HG02610 (cell line): ENCODE results near the gene ATP6V0D1.
A peak's percentile ranks its signal among the peaks of the same experiment; 100 is the strongest.
"Not testable (repeated sequence)": the region's sequence is repeated elsewhere in the genome, so short reads cannot be mapped to it uniquely, and the experiment has no call there.

Experiments
- ATAC-seq: cut with Tn5 transposase; IDR thresholded peaks from one replicate; pipeline ENCODE4 v1.9.1; 2021; ENCODE audit warnings: mild to moderate bottlenecking, moderate library complexity; ENCODE audit not compliant: unreplicated experiment

The ATP6V0D1 gene

DNA sequence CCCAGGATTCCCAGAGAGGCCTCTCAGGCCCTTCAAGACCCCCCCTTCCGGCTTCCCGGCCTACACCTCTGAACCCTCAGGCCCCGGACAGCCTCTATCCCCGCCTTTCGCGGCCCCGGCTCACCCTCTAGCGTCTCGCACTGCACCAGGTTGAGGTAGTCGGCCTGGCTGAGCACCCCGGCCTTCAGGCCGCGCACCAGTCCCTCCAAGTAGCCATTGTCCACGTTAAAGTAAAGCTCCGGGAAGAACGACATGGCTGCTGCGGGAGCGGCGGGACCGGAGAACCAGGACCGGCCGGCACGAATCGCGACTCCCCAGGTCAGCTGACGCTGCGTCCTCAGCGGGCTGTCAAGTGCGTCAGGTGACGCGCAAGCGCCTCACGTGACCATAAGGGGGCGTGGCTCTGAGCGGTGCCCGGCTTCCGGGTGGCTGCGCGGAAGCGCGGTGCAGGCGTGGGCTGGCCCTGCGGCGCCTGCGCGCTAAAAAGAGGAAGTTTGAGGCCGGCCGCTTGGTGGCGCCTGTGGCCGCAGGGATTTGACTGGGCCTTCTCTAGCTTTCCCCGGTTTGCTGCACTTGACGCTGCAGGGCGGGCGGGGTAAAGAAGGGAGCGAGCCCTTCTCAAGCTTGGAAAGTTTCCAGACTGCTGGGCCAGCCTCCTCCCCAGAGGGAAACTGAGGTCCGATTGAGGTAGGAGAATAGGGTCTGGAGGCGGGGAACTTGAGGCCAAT lies at the start of gene ATP6V0D1:
Gene ATP6V0D1 (minus strand): TSS at position 325 of the 728 bp plus-strand sequence. CDS start 71 bp downstream, at position 254.
- ATAC-seq: peak; percentile 92

DNA sequence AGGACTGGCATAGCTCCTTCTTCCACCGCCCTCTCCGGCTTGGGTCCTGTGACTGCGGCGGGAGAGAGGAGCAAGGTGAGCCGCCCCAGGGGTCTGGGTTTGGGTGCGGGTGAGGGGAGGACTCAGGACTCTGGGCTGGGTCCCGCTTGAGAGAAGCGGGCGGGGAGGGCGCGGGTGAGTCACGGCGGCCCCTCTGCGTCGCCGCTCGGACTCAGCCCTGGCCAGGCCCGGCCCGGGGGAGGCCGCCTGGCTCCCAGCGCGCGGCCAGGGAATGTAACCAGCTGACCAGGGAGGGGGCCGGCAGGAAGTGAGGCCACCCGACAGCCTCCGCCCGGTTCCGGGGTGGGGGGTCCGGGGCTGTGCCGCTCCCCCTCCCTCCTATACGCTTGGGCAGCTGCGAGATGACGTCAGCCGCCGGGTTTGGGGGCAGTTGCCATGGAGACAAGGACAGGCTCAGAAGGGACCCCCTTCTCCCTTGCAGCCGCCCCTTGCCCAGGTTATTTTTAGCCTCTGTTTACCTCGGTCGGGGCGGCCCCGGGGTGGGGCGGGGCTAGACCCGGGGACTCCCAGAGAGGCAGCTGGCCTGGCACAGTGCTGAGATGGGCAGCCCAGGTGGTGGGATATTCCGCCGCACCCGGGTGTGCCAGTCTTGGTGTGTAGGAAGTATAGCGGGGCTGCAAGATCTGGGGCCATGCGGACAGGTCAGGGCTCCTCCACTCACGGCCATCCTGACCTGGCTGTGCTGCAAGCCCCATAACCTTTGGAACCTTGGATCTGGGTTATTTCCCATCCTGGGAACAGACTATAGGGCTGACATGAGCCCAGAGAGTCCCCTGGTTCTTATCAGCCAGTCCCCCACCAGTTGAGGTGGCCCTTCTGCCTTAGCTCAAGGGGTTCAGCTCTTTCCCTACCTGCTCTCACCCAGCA lies 49.3 kb upstream of the ATP6V0D1 start:
- no peak for ATAC-seq

DNA sequence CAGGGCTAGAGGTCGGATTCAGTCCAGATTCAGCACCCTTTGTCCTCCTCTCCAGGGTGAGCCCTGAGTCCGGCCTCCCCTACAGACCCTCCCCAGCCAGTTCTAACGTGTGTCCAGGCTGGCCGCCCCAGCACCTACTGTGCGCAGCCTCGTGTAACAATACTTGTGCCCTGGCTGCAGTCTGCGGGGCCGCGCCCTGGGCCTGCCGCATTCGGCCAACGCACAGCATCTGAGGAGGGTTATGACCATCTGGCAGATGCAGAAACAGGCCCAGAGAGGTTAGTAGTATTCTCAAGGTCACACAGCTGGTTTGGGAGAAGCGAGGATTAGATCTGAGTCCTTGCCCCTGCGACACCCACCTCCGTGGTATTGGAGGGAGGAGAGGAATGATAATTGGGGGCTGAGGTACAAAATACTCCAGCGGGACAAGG lies 48.6 kb upstream of the ATP6V0D1 start:
- no peak for ATAC-seq

DNA sequence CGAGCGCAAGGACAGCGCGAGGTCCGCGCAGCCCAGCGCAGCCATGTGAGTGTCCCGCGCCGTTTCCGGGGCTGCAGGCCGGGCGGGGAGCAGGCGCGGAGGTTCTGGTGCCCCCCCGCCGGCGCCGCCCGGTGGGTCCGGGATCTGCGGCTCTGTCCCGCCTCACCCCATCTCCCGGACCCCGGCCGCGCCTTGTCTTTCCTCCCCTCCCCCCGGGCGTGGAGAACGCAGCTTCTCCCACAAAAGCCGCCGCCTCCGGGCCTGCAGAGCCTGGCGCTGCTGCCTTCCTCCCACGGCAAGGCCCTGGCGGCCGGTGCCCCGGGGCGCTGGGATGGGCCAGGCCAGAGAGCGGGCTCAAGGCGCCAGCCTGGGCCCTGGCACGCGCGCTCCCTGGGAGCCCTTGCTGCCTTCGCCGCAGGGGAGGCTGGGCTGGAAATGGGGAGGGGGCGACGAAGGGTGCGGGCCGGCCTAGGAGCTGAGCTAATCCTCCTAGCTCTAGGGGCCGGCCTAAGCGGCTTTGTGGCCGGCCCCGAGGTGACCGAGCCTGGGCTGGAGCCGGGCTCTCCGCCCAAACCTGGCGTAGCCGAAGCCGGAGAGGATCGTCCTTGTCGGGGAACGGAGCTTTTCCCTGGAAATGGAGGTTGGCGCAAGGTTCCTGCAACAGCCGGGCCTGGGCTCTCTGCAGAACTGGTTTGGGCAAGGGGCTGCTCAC lies 48.1 kb upstream of the ATP6V0D1 start:
- no peak for ATAC-seq

DNA sequence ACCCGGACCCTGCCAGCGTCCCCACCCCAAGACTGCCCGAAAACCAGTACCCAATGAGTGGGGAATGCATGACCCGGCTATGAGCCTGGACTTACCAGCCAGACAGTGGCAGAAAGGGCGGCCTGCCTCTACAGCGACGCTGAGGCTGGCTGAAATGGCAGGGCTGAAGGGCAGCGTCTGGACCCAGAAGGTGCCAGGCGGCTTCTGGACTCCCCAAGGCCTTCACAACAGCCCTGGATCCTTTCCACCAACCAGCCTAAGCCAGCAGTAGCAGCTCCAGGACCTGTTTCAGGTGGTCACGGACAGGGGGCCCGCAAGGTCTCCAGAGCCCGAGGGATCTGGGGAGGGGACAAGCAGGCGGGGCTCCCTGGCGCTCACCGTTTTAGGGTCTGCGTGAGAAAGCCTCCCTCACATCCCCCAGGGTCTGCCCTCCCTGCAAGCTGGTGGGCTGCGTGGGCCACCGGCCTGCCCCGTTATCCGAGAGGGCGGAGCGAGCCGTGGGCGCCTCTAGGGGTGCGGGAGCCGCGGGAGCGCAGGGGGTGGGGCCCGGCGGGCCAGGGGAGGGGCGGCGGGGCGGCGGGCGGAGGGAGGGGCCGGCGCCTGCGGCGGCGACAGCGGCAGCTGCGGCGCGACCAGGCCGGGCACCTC lies 47.4 kb upstream of the ATP6V0D1 start, which contains the start of gene RIPOR1:
Gene RIPOR1 (plus strand): TSS at position 608 of the 648 bp plus-strand sequence. CDS start 9,618 bp downstream, outside the sequence.
- no peak for ATAC-seq

DNA sequence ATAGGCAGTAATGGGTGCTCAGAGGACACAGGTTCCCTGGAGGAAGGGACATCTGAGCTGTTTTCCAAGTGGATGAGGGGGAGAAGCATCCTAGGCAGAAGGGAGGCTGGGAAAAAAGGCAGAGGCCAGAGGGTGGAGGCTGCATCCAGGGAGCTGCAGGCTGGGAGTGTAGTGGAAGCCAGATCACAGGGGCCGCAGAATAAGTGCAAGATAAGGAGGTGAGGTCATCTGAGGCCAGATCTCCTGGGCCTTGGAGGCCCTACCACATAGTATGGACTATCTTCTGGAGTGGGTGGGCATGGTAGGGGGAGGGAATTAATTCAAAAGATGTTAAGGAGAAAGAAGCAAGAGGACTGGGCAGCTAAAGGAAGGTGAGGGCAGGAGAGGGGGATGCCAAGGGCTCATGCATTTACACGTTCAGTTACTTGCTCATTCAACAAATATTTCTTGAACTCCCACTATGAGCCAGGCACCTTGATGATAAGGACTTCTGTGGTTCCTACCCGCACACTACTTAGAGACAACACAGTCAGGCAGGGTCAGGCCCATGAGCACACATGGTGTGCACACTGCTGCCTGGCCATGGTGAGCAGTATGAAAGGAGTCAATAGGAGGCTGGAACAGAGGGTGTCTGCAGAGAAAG lies 45.3 kb upstream of the ATP6V0D1 start:
- ATAC-seq: no peak

DNA sequence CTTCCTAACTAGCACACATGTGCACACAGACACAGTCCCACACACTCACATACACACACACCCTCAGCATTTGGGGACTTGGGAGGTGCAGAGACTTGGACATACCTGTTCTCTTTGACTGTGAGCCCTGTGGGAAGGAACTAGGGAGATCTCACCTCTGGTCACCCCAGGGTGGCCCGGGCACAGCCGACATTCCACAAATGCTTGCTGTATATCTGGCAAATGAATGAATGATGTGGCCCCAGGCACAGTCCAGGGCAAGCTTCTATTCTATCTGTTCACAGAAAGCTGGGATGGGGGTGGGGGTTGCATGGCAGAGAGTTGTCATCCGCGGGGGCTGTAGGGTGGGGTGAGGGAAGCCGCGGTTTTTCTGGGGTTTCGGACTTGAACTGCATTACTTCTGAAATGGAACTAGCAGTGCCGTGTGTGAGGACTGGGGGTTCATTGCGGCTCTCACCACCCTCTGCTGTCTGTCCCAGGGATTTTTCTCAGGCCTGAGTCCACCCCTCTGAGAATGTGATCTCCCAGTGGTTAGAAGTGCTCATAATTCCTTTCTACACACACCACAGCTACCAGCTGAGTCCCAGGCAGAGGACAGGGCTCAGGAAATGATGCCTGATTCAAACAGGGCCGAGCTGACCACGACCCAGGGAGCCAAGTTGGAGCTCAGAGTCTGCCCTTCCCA lies 44.4 kb upstream of the ATP6V0D1 start:
- no peak for ATAC-seq

DNA sequence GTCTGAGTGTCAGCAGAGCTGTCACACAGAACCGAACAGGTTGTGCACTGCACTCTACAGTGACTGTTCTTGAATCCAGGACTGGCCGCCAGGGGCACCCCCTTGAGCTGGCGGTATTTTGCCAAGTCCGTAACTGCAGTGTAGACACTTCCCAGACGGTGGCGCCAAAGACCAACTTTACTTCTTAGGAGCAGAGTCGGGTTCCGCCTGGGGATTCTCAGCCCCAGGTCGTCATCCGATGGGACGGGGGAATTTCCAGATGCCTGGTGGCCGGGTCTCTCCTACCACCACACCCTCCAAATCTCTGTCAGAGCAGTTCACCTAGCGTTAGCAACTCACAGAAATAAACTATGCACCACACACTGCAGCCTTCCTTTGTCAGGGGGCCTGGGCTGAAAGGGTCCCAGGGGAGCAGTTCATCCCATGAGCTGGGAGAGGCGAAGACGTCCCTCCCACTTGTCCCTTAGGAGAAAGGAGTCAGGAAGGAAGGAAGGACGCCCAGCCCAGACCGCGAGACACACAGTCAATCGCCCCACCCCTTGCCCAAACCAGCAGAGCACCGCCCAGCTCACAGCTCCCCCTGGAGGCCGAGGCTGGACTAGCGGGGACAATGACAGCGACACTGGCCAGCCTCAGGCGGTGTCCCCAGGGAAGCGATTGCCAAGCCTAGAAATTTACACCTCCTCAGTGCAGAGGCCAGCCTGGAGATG lies 40.3 kb upstream of the ATP6V0D1 start:
- peak; percentile 75 for ATAC-seq

DNA sequence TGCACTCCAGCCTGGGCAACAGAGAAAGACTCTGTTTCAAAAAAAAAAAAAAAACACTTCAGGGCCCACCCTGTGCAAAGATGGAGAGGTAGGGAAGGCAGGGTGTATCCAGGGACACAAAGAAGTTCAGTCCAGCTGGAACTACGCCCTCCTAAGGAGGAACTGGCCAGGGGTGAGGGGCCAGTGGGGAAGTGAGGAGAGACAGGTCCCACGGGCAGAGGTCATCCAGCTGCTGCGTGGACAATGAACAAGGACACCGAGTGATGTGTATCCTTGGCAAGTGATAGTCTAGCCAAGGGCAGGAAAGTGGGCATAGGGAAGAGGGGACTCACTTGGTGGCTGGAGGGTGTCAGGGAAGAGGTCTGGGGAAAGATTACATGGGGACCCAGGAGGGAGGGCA lies 38.3 kb upstream of the ATP6V0D1 start:
- no peak for ATAC-seq

DNA sequence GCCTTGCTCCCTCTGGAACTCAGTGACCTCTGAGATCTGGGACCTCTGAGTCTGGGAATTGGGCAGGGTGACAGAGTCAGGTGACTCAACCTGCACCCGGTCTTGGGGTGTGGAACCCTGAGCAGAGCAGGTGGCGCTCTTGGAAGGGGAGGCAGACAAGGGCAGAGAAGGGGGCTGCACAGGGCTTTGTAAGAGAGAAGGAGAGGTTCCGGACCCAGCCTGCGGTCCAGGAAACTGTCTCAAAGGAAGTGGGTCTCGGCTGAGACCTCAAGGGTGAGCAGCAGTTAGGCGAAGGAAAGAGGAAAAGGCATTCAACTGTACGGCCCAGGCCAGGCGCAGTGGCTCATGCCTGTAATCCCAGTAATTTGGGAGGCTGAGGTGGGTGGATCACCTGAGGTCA lies 37.7 kb upstream of the ATP6V0D1 start:
- ATAC-seq: no peak

DNA sequence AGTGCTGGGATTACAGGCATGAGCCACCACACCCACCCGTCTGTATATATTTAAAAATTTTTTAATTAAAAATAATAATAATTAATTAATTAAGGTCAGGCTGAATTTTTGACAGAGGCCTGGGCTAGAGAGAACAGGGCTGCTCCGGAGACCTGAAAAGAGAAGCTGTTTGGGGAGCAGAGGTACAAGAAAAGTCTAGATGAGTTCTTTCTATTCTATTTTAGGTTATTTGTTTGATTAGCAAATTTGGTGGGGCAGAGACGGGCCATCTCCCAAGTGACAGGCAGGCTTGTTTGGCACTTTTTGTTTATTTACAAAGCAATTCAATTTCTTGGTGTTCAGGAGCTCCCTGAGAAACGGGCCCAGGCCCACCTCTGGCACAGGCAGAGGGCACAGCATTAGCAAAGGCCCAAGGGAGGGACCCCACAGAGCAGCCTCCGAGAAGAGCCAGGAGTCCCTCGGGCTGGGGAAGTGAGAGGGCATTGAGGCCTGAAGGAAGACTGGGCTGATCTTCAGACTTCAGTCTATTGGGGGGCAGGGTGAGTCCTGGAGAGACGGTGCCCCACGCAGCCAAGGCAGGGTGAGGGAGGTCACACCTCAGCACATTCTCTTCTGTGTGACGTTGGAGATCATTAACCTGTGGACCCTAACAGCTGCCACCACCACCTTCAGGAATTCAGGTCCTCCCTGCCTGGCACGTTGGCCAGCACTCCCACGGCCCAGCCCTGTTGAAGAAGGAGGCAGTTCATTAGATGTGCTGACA lies 36.9 kb upstream of the ATP6V0D1 start:
- peak; percentile 30 for ATAC-seq

DNA sequence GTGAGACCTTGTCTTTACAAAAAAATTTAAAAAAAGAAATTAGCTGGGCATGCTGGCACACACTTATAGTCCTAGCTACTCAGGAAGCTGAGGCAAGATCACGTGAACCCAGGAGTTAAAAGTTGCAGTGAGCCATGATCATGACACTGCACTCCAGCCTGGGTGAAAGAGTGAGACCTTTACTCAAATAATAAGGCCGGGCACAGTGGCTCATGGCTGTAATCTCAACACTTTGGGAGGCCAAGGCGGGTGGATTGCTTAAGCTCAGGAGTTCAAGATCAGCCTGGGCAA lies 36.1 kb upstream of the ATP6V0D1 start:
- ATAC-seq: no peak

DNA sequence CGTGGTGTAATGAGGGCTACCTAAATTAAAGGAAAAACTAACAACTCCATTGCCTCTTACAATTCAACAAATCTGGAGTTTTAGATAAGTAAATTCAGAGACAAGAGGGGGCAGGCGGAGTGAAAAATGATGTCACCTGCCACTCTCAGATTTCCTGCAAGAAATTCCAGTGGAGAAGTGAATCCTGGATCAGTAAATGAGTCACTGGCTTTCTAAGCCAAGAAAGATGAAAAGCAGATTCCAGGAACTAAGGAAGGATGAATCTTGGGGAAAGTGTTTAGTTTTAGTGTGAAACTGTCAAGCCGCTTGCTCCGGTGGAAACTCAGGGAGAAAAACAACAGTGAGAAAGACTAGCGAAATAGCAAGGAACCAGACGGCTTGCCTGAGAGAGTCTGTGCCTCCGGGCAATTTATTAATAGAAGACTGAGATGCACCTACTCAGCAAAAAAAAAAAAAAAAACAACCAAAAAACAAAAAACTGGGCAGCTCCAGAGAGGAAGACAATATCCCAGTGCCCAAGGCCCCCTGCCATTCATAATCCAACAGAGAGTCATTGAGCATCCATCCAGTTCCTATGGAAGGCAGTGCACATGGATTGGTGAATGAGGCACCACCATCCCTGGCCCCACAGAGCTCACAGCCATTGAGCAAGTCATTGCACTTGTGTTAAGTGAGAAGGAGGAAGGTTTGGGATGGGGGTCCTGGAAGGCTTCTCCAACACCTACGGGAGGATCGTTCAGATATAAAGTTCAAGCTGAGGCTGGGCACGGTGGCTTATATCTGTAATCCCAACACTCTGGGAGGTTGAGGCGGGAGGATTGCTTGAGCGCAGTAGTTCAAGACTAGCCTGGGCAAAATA lies 35.6 kb upstream of the ATP6V0D1 start:
- ATAC-seq: no peak

DNA sequence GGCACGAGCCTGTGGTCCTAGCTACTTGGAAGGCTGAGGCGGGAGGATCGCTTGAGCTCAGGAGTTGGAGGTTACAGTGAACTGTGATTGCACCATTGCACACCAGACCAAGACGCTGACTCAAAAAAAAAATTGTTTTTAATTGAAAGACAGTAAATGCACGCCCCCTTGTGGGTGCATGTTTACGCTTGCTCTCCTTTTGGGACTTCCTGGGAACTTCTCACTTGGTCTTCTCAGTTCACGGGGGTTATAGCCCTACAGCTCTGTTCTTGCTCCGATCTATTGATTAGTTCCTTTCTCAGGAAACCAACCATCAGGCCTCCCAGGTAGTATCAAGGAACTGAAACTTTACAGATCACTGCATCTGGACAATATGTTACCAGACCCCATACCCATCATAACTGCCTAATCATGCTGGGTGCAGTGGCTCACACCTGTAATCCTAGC lies 33.4 kb upstream of the ATP6V0D1 start:
- peak; percentile 50 for ATAC-seq

DNA sequence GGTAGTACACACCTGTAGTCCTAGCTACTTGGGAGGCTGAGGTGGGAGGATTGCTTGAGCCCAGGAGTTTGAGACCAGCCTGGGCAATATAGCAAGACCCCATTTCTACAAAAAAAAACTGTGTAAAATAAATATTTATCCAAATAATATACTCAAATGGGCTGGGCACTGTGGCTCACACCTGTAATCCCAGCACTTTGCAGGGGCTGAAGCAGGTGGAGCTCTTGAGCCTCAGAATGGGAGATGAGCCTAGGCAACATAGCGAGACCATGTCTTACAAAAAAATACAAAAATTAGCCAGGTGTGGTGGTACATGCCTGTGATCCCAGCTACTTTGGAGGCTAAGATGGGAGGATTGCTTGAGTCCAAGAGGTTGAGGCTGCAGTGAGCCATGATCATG lies 32.9 kb upstream of the ATP6V0D1 start:
- not testable (repeated sequence) for ATAC-seq

DNA sequence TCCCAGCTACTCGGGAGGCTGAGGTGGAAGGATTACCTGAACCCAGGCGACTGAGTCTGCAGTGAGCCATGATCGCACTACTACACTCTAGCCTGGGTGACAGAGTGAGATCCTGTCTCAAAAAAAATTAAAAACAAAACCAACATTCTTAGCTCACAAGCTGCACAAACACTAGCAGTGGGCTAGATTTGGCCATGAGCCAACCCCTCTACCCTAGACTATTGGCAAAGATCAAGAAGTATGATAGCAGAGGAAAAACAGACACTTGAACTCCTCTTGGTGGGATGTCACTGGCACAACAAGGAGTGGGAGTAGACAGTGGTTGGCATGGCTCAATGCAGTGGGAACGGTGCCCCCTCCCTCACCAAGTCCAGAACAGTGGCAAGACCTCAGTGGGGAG lies 28.1 kb upstream of the ATP6V0D1 start:
- no peak for ATAC-seq

DNA sequence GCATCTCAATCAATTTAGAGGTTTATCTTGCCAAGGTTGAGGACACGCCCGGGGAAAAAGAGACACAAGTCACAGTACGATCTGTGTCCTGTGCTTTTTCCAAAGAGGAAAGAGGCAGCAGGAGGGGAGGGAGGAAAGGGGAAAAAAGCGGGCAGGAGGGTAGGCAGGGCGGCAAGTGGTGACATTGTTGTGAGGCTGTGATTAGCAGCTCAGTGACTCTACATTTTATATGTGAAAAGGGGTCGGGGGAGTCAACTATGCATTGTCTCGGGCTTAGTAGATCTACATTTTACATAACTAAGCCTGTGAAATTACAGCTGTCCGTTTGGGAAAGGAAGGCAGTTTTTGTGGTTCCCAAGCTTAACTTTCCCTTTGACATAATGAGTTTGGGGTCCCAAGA lies 25.5 kb upstream of the ATP6V0D1 start:
- no peak for ATAC-seq
